PC-3 (cell line): ENCODE data around the gene MPST. TPM values are rescaled to one million over a fixed set of nuclear protein-coding genes. Genes with fewer than 3 reads are reported as not detected.
"Not testable (repeated sequence)": the region's sequence is repeated elsewhere in the genome, so short reads cannot be mapped to it uniquely, and the experiment has no call there.

Source experiments
- ATAC-seq: fragments of 200-7000 bp; cut with Tn5 transposase; 2 replicates; pipeline ENCODE4 v1.9.1; 2020; ENCODE audit warnings: mild to moderate bottlenecking, moderate library complexity
- BruUV-seq: library from RNA; stranded (reverse); fragments of 400-500 nt; replicated peaks from 2 replicates; lab custom pipeline; 2021; lab: Mats Ljungman, UMichigan
- CTCF ChIA-PET: fragments of 300-600 bp; sonication (Branson Sonifier 250); formaldehyde crosslinking; loops from one replicate; lab custom pipeline; 2022; ENCODE audit warnings: antibody characterized with exemption; lab: Charles Lee
- POLR2A ChIA-PET: fragments of 300-600 bp; sonication (Branson Sonifier 250); formaldehyde crosslinking; loops from one replicate; lab custom pipeline; 2022; ENCODE audit warnings: antibody characterized with exemption; ENCODE audit not compliant: unreplicated experiment; lab: Charles Lee
- DNase-seq: peaks from one replicate; pipeline ENCODE4 v3.0.0-alpha.2; 2015
- H2AFZ ChIP-seq: fragments of 300-600 bp; sonication (generic); 2 replicates; pipeline ENCODE4 v1.6.0; 2016; ENCODE audit warnings: antibody characterized with exemption, low read length
- H3F3A ChIP-seq: fragments of 300-600 bp; sonication (generic); one replicate; pipeline ENCODE4 v1.6.0; 2017; ENCODE audit warnings: antibody characterized with exemption, low read length, control low read depth, mild to moderate bottlenecking; ENCODE audit not compliant: unreplicated experiment
- H3K27ac ChIP-seq: fragments of 300-600 bp; sonication (generic); 2 replicates; pipeline ENCODE4 v1.5.1; 2016; ENCODE audit warnings: mild to moderate bottlenecking, low read length
- H3K27me3 ChIP-seq: fragments of 300-600 bp; sonication (generic); 2 replicates; pipeline ENCODE4 v1.6.1; 2016; ENCODE audit warnings: low read length, mixed read lengths
- H3K36me3 ChIP-seq: fragments of 300-600 bp; sonication (generic); 2 replicates; pipeline ENCODE4 v1.6.1; 2016; ENCODE audit warnings: low read depth, mixed run types, low read length, mixed read lengths
- H3K4me1 ChIP-seq: fragments of 300-600 bp; sonication (generic); 2 replicates; pipeline ENCODE4 v1.5.1; 2016; ENCODE audit warnings: low read length; ENCODE audit not compliant: insufficient read depth
- H3K4me2 ChIP-seq: fragments of 300-600 bp; sonication (generic); 2 replicates; pipeline ENCODE4 v1.6.0; 2016; ENCODE audit warnings: low read length
- H3K4me3 ChIP-seq: fragments of 300-600 bp; sonication (generic); 2 replicates; pipeline ENCODE4 v1.5.1; 2016; ENCODE audit warnings: mild to moderate bottlenecking, low read length, mixed read lengths
- H3K79me2 ChIP-seq: fragments of 300-600 bp; sonication (generic); 2 replicates; pipeline ENCODE4 v1.6.1; 2017; ENCODE audit warnings: low read length, mixed read lengths
- H3K9ac ChIP-seq: fragments of 300-600 bp; sonication (generic); 2 replicates; pipeline ENCODE4 v1.6.0; 2016; ENCODE audit warnings: mild to moderate bottlenecking, low read length
- H3K9me2 ChIP-seq: fragments of 300-600 bp; sonication (generic); replicated peaks from 2 replicates; pipeline ENCODE4 v1.6.1; 2016; ENCODE audit warnings: mixed run types, low read length, mixed read lengths
- H3K9me3 ChIP-seq: fragments of 300-600 bp; sonication (generic); 2 replicates; pipeline ENCODE4 v1.6.1; 2016; ENCODE audit warnings: low read length, mixed read lengths
- H4K20me1 ChIP-seq: fragments of 300-600 bp; sonication (generic); 2 replicates; pipeline ENCODE4 v1.6.1; 2016; ENCODE audit warnings: low read length, mixed read lengths
- CTCF ChIP-seq: fragments of 300-600 bp; sonication (generic); conservative IDR thresholded peaks from 2 replicates; pipeline ENCODE4 v1.5.1; 2017; ENCODE audit warnings: antibody characterized with exemption, low read depth, mild to moderate bottlenecking, low read length
- EZH2 ChIP-seq: fragments of 300-600 bp; sonication (generic); IDR thresholded peaks from one replicate; pipeline ENCODE4 v1.6.1; 2017; ENCODE audit warnings: antibody characterized with exemption, mild to moderate bottlenecking, low read length; ENCODE audit not compliant: unreplicated experiment
- EZH2phosphoT487 ChIP-seq: fragments of 300-600 bp; sonication (generic); IDR thresholded peaks from 2 replicates; pipeline ENCODE4 v1.6.1; 2018; ENCODE audit warnings: mild to moderate bottlenecking, antibody characterized with exemption, low read length, borderline replicate concordance
- intact Hi-C: fragments of 100-400 bp; cut with micrococcal nuclease; formaldehyde crosslinking; loops from 2 replicates; pipeline ENCODE4 v1.9.0; 2023
- total RNA-seq: library from RNA; depleted of rRNA; stranded (reverse); fragments of >200 nt; gene quantifications from 2 replicates; pipeline ENCODE4 v1.2.3, GENCODE V29; 2014

The MPST gene
- total RNA-seq, 1 experiment from 2014 or later = 97.0 TPM

GRCh38 chr22:37070744-37071143 lies 51.2 kb downstream of the MPST start:
- ATAC-seq (no peak), DNase-seq (no peak)
- no peak overlapping the region for H3K4me3 ChIP-seq
- TF ChIP-seq EZH2 = no peak
- TF ChIP-seq CTCF = no peak
- TF ChIP-seq EZH2phosphoT487 = no peak
- intact Hi-C loops = loop anchor here (10.0 kb wide), 1 partner anchor 124 kb away; no protein-coding TSS in a partner anchor
- no peaks in the 10 kb centered on the region for H3K4me1 ChIP-seq
- no TSS peak for BruUV-seq
- H3F3A ChIP-seq = no peaks in the 10 kb centered on the region
- ChIA-PET CTCF (no interaction called here), POLR2A (no interaction called here)
- H4K20me1 ChIP-seq = no peaks in the 10 kb centered on the region
- H3K79me2 ChIP-seq = no peaks in the 10 kb centered on the region
- no peak overlapping the region for H3K9ac ChIP-seq
- 0 out of 2 replicates have a peak, but pooled peaks cover 8% of the 10 kb centered on the region for H3K27me3 ChIP-seq
- H3K27ac ChIP-seq = no peak overlapping the region
- no peak overlapping the region for H3K4me2 ChIP-seq
- H2AFZ ChIP-seq = no peak overlapping the region
- H3K36me3 ChIP-seq = no peaks in the 10 kb centered on the region
- H3K9me3 ChIP-seq = no peaks in the 10 kb centered on the region
- no peaks in the 10 kb centered on the region for H3K9me2 ChIP-seq

- H3K4me3 ChIP-seq, H3K79me2 ChIP-seq, H3K36me3 ChIP-seq, H2AFZ ChIP-seq, H4K20me1 ChIP-seq, ATAC-seq, BruUV-seq, H3K27ac ChIP-seq, H3K9me2 ChIP-seq, H3K27me3 ChIP-seq, H3K4me1 ChIP-seq, POLR2A ChIA-PET, H3K9me3 ChIP-seq, DNase-seq, H3K9ac ChIP-seq, CTCF ChIA-PET, H3K4me2 ChIP-seq, H3F3A ChIP-seq: not testable (repeated sequence)
- intact Hi-C loops = loop anchor here (10.0 kb wide), 1 partner anchor 123 kb away; no protein-coding TSS in a partner anchor
These were observed 52.5 kb downstream of the MPST start for GRCh38 chr22:37071850-37072592.

- H3K9ac ChIP-seq = no peak overlapping the region
- H3F3A ChIP-seq = no peaks in the 10 kb centered on the region
- ChIA-PET CTCF (no interaction called here), POLR2A (no interaction called here)
- no peak for TF ChIP-seq CTCF
- TF ChIP-seq EZH2 = no peak
- TF ChIP-seq EZH2phosphoT487 = no peak
- H2AFZ ChIP-seq = no peak overlapping the region
- 0 out of 2 replicates have a peak, but pooled peaks cover 8% of the 10 kb centered on the region for H3K27me3 ChIP-seq
- DNase-seq (no peak), ATAC-seq (no peak)
- H3K9me2 ChIP-seq = no peaks in the 10 kb centered on the region
- no peak overlapping the region for H3K27ac ChIP-seq
- no peaks in the 10 kb centered on the region for H3K36me3 ChIP-seq
- no peaks in the 10 kb centered on the region for H3K79me2 ChIP-seq
- no peaks in the 10 kb centered on the region for H4K20me1 ChIP-seq
- no TSS peak for BruUV-seq
- no peak overlapping the region for H3K4me2 ChIP-seq
- no peaks in the 10 kb centered on the region for H3K4me1 ChIP-seq
- no peaks in the 10 kb centered on the region for H3K9me3 ChIP-seq
- intact Hi-C loops = loop anchor here (10.0 kb wide), 1 partner anchor 122 kb away; no protein-coding TSS in a partner anchor
- no peak overlapping the region for H3K4me3 ChIP-seq
These were observed 53.1 kb downstream of the MPST start for GRCh38 chr22:37072673-37073072.
